Astrocyte of the hippocampus (primary cell): Measurements from ENCODE around the gene SLC35G2.
A peak's percentile ranks its signal among the peaks of the same experiment; 100 is the strongest.
"Not testable (repeated sequence)": the region's sequence is repeated elsewhere in the genome, so short reads cannot be mapped to it uniquely, and the experiment has no call there.

ENCODE experiments used
- DNase-seq: peaks from one replicate; pipeline ENCODE4 v3.0.0; 2011; ENCODE audit warnings: low read depth, low spot score

The SLC35G2 gene

DNA sequence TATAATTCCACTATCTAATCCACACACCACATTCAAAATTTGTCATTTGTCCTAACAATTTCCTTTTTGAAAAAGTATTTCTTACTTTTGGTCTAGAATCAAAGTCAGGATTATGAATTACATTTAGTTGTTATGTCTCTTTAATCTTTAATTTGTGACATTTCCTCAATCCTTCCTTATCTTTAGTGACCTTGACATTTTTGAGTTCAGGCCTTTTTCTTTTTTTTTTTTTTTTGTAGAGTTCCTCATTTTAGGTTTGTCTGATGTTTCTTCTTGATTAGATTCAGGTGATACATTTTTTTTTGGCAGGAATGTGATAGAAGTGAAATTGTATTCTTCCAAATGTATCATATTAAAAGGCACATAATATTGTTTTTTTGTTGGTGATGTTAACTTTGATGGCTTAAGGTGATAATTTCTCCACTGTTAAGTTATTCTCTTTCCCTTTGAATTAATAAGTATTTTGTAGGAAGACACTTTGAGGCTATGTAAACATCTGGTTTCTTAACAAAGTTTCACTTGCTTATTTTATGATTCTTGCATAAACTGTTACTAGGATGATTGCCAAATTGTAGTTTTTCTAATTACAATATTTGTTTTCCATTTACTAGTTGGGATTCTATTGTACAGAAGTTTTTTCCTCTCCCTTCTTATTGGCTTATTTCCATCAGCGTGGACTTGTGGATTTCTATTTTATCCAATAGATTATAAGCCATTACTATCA lies 16.3 kb downstream of the SLC35G2 start:
- no peak for DNase-seq

DNA sequence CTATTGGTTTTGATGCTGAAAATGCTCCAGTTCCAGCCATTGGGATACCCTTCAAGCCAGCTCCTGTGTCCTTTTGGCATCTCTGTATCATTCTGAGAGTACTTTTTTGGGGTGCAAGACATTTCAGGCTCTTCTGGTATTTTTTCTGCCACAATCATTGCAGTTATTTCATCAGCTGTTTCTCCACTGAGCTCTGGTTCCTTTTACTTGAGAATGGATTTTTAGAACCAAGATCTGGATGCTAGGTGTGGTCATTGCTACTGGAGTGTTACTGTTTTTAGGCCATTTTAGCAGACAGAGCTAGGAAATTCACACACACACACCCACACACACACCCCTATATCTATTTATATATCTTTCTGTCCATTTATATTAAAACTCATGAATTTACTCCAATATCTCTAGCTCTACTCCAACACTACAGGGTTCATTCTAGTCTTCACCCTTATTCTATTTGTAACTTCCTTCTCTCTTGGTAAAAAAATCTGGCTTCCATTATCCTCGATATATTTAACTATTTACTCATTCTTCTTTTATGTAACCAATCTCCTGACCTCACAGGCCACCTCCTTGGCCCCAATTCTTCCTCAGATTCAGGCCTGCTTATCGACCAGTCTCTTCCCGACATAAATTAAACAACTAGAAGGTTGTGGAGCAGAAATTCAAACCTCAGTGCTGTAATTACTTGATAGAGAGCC lies 17.0 kb downstream of the SLC35G2 start:
- no peak for DNase-seq

DNA sequence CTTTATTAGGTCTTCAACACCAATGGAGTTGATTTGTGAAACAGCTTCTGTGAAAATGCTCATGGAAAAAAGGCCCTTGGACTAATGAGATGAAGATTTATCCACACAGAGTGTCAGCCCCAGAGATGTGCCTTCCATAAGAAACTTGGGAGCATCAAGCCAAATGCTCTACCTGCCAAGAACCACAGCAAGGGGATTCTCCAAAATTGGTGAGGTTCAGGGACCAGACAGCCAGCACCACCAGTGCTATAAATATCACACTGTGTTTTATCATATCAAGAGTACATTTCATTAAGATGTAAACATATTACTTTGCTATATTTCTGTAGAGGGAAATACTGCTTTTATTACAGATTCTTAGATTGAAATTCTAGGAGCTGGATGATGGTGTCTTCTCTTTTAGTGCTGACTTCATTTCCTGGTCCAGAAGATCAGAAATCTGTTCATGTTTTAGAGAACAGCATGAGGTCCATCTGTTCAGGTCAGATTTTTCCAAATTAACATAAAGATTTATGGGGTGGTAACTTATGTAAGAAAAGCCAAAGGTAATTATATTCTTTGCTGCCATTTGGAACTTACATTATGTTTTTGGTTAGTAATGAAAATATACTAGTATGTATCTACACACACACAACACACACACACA lies 17.7 kb downstream of the SLC35G2 start:
- DNase-seq: no peak

DNA sequence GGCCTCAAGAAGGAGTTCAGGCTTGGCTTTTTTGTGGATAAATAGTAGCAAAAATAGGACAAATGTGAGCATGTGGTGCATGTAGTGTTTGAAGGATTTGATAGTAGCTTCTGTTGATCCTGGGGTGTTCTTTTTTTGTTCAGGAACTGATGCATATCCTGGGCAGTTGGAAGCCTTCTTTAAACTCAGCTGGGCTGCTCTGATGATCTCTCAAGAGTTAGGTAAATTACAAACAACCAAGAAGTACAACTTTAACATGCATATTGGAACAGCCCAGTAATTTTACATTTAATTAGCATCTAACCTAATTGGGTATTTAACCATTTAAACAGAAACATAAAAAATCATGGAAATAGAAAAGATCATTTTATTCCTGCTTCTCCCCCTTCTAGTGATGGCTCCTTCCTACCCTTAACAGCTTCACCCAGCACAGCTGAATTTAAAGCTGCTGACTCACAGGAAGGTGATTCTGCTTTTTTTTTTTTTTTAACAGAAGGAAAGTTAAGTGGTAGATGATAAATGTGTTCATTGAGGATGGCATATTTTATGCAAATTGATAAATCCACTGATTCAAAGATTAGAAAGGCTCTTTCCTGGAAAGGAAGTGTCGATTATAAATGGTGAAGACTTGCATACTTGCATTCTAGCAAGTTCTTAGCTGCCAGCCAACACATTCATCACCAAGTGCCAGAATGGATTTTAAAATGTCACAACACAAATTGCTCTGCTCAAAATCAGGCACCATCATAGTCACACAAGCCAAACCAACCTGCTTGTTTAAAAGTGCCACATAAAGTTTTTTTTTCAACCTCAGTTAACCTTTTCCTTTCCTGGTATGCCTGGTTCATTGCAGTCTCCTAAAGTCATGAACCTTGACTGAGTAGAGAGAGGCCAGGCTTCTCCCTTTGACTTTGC lies 20.0 kb downstream of the SLC35G2 start:
- DNase-seq: peak; percentile 52

DNA sequence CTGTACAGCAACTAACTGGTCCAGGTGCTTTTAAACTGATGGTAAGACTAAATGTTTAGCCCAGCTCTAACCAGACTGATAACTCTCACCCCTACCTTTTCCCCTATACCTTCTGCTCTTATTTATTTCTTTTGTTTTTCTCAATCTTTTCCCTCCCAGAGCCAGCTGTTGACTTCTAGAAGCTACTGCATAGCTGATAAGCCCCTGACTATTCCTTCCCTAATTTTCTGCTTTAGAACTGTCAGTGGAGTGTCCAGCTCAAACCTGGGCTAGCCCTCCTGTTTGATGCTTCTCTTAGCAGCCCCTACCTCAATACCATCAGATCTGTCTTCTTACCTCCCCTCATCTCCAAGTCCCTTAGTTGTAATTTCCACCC lies 20.6 kb downstream of the SLC35G2 start:
- no peak for DNase-seq

DNA sequence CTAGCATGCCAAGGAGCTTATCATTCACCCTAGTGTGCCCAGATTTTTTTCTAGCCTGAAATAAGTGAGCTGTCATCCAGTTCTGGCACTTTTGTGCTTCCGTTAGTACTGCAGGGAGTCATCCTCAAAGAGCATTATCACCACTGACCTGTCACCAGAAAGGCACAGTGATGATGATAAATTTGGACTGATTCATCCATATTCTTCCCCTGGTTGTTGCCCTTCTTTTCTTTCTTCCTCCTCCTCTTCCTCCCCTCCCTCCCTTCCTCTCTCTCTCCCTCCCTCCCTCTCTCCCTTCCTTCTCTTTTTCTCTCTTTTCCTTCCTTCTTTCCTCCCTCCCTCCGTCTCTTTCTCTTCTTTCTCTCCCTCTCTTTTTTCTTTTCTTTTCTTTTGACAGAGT lies 21.3 kb downstream of the SLC35G2 start:
- DNase-seq: no peak

DNA sequence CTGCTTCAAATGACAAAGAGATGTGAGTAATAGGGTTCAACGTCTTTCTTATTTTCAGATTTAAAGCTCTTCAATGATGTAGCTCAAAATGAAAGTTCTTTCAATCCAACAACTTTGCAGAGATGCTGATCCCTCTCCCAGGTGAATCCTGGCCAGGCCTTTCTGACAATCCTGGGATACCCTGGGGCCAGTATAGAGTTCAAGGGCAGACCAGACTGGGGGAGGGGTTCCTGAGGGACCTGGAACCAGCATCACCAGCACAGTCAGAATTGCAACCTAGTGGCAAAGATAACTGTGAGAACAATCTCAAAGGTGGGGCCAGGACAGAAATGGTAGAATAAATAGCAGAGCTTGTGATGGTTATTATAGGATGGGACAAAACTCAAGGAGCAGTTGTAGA lies 23.4 kb downstream of the SLC35G2 start:
- DNase-seq: no peak

DNA sequence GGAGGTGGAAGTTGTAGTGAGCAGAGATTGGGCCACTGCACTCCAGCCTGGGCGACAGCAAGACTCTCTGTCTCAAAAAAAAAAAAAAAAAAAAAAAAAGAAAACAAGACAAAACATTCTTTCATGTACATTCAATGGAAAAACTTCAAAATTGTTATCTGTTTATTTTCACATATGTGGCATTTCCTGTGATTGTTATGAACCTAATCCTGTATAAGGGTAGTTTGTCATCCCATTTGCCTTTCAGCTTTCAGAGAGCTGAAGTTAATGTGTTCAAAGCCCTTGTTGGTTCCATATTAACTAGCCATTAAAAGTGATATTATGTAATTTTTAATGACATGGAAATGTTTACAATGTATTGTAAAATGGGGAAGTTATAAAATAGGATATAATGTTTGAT lies 25.8 kb downstream of the SLC35G2 start:
- no peak for DNase-seq

DNA sequence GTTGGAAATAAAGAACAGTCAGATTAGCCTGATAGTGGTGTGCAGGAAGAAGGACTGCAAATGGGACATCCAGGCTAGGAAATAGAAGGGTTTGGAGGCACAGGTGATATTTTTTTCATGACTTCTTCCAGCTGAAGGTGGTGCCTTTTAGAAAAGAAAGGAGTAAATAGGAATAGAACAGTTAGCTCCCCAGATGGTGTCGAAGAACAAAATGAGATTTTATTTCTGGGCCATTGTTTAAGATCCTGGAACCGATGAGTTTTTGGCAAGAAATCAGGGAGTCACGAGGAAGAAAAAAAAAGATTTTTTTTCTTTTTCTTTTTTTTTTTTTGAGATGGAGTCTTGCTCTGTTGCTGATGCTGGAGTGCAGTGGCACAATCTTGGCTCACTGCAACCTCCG lies 33.3 kb downstream of the SLC35G2 start:
- DNase-seq: no peak

DNA sequence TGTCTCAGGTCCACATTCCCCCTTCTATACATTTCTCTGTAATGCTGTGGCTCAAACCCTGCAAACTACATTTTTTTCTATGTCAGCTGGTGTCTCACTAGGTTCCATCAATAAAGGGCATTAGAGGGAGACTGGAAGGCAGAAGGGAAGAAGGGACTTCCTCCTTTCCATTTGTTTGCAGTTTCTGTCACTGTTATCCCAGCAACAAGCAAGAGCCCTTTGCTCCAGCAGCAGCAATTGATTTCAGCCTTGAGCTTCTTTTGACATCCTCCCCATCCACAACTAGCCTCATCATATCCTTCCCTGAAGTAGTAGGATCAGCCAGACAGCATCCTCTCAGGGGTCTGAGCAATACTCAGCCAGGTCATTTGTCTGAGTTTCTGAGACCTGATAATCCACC lies 37.7 kb downstream of the SLC35G2 start:
- DNase-seq: no peak

DNA sequence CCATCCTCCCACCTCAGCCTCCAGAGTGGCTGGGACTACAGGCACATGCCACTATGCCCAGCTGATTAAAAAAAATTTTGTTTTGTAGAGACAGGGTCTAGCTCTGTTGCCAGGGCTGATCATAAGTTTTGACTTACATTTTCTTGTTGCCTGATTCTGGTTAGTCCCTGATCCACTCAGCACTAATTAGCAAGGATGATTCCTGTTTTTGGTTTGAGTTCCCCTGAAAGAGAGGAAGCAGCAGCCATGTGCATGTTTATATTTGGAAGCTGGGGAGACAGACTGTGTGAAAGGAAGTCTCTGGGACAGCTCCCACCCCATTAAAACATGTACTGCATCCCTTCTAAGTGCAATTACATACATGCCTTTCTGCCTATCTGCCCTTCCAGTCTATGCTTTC lies 39.5 kb downstream of the SLC35G2 start:
- no peak for DNase-seq

DNA sequence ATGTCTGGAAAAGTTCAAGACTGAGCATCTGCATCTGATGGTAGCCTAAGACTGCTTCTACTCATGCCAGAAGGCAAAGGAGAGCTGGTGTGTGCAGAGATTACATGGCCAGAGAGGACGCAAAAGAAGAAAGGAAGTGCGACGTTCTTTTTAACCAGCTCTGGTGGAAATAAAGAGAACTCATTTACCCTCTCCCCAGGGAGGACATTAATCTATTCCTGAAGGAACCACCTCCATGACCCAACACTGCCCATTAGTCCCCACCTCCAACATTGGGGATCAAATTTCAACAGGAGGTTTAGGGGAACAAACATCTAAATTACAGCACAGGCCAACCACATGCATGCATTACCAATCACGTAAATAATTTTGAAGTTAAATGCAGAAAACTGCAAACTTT lies 41.6 kb downstream of the SLC35G2 start:
- DNase-seq: no peak

DNA sequence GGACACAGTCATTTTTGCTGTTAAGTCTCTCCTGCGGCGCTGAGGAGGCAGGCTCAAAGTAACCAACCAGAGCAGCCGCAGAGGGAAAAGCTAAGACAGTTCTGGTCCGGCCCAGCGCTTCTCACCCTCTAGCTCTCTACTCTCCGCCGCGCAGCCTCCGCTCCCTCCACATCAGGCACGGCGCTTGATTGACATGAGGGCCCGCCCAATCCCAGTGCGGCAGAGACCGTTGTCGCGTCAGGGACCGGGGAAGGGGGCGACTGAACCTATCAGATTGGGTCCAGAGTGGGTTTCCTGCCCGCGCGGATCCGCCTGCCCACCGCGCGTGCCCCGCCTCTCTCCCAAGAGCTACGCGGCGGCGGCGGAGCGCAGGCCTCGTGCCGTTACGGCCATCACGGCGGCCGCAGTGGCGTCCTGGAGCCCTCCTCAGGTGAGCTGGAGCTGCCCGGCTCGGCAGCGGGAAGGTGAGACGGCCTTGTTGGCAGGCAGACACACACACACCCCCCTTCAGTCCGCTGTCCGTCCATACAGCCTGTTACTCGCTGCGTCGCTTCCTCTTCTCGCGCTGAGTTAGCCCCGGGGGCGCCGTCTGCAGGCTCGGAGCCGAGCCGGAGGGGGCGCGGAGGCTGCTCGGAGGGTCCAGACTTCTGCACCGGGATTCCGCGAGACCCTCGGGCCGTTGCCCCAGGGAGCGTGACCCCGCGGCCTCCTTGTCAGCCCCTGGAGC lies 43.1 kb downstream of the SLC35G2 start, which contains the start of gene NCK1:
Gene NCK1, plus strand, starts transcription at position 319 of the 727 bp plus-strand sequence. CDS start 65,794 bp downstream, outside the sequence.
- DNase-seq: peak; percentile 99

DNA sequence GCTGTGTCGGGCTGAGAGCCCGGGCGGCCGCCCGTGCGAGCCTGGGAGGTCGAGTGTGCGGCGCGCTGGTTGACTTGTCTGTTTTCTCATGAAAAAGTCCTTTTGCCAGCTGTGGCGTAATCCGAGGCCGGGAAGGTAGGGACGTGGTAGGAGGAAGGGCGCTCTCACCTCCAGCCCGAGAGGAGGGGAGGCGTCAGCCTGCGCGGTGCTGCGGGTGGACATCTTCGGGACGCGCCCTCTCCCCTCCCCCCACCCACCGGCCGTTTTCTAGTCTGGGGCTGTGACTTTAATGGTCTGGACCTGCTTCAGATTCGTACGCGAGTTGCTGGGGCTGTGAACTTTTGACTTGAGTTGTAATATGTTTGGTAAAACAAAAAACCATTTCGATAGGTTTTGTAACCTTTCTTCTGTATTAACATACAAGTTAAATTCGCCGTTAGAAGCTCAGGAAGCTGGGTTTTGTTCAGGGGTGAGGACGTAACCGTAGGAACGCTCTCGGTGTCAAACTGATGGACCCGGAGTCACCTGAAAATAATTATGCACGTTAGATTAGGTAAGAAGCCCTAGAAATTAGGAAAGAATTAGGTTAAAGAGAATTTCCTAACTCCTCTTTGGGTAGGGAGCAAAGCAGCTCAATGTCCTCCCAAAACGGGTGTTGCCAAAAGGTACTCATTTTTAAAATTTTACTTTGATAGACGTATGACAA lies 43.8 kb downstream of the SLC35G2 start:
- peak; percentile 77 for DNase-seq

DNA sequence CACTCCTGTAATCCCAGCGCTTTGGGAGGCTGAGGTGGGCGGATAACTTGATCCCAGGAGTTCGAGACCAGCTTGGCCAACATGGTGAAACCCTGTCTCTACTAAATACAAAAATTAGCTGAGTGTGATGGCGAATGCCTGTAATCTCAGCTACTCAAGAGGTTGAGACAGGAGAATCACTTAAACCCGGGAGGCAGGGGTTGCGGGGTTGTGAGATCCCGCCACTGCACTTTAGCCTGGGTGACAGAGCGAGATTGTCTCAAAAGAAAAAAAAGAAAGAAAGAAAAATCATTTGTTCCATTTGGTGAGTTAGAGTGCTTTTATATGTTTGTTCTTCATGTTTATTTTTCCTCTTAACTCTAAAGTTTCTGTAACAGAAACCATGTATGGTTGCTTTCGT lies 50.4 kb downstream of the SLC35G2 start:
- DNase-seq: no peak

DNA sequence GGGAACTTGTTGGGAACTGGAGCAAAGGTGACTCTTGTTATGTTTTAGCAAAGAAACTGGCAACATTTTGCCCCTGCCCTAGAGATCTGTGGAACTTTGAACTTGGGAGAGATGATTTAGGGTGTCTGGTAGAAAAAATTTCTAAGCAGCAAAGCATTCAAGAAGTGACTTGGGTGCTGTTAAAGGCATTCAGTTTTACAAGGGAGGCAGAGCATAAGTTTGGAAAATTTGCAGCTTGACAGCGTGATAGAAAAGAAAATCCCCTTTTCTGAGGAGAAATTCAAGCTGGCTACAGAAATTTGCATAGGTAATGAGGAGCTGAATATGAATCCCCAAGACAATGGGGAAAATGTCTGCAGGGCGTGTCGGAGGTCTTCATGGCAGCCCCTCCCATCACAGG lies 53.3 kb downstream of the SLC35G2 start:
- DNase-seq: not testable (repeated sequence)

DNA sequence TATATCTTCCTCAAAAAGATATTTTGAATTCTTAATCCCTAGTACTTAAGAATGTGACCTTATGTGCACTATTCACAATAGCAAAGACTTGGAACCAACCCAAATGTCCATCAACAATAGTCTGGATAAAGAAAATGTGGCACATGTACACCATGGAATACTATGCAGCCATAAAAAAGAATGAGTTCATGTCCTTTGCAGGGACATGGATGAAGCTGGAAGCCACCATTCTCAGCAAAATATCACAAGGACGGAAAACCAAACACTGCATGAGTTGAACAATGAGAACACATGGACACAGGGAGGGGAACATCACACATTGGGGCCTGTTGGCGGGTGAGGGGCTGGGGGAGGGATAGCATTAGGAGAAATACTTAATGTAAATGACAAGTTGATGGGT lies 60.6 kb downstream of the SLC35G2 start:
- not testable (repeated sequence) for DNase-seq

DNA sequence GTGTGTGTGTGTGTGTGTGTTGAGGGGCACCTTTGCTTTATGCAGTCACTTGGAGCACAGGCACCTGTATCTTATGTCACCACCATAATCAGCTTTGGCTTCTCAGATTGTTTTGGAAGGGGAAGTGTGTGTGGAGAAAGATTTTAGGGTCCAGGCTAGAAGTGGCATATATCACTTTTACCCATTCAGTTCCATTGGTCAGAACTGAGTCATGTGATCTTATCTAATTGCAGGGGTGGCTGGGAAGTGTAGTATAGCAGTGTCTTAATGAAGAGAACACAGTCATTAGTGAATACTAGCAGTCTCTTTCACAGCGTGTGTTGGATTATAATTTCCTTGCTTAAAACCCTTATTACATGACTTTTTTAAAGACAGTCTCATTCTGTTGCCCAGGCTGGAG lies 63.6 kb downstream of the SLC35G2 start:
- no peak for DNase-seq

DNA sequence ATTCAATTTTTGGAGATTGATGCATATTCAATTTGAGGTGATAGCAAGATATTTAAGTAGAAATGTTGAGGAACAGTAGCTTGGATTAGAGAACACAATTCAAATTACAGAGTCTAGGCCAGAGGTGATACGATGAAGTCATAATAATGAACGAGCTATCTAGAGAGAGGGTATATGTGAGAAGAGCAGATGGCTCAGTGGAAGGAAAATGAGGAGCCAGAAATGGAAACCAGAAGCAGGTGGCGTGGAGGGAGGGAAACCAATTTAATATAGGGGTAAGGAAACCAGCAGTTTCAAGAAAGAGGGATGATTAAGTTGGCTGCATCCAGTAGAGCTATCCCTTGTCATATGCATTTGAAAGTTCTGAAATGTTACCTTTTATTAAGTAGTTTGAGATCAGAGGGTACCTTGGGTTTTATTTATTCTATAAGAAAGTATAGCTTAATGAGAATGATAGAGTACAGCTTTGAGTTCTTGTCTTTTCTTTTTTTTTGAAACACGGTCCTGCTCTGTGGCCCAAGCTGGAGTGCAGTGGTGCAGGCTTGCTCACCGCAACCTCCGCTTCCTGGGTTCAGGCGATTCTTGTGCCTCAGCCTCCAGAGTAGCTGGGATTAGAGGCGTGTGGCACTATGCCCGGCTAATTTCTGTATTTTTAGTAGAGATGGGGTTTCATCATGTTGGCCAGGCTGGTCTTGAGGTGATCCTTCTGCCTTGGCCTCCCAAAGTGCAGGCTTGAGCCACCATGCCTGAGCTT lies 65.2 kb downstream of the SLC35G2 start:
- DNase-seq: no peak
